Smooth muscle cell of the brain vasculature (primary cell): Measurements from ENCODE around the gene HNRNPAB.
"Not testable (repeated sequence)": the region's sequence is repeated elsewhere in the genome, so short reads cannot be mapped to it uniquely, and the experiment has no call there.

Experiments
- DNase-seq: peaks from one replicate; pipeline ENCODE4 v3.0.0-alpha.2; 2012; ENCODE audit warnings: low read depth, low spot score

The HNRNPAB gene

GRCh38 chr5:178241688-178242231 lies 37.4 kb downstream of the HNRNPAB start:
- DNase-seq, result no peak

GRCh38 chr5:178242416-178242815 lies 38.1 kb downstream of the HNRNPAB start:
- no peak for DNase-seq

- no peak for DNase-seq
These were observed 40.2 kb downstream of the HNRNPAB start for GRCh38 chr5:178244576-178244975.

GRCh38 chr5:178245389-178245788 lies 41.1 kb downstream of the HNRNPAB start:
- no peak for DNase-seq

GRCh38 chr5:178246624-178247279 lies 42.4 kb downstream of the HNRNPAB start:
- no peak for DNase-seq

GRCh38 chr5:178247481-178248456 lies 43.4 kb downstream of the HNRNPAB start:
- DNase-seq, result no peak

GRCh38 chr5:178248750-178249149 lies 44.4 kb downstream of the HNRNPAB start:
- DNase-seq, result no peak

- no peak for DNase-seq
These were observed 45.1 kb downstream of the HNRNPAB start for GRCh38 chr5:178249191-178249989.

- no peak for DNase-seq
These were observed 45.9 kb downstream of the HNRNPAB start for GRCh38 chr5:178250263-178250662.

GRCh38 chr5:178252258-178252657 lies 47.9 kb downstream of the HNRNPAB start:
- no peak for DNase-seq

GRCh38 chr5:178253632-178254031 lies 49.3 kb downstream of the HNRNPAB start:
- DNase-seq, result not testable (repeated sequence)

GRCh38 chr5:178256746-178257145 lies 52.4 kb downstream of the HNRNPAB start:
- DNase-seq, result no peak

- DNase-seq, result no peak
These were observed 53.3 kb downstream of the HNRNPAB start for GRCh38 chr5:178257650-178258049.

- no peak for DNase-seq
These were observed 55.5 kb downstream of the HNRNPAB start for GRCh38 chr5:178259623-178260536.
